GM12878 (cell line): ENCODE measurements around the gene CORO1C. TPM values are rescaled to one million over a fixed set of nuclear protein-coding genes. Genes with fewer than 3 reads are reported as not detected.

Source experiments
- ASH2L ChIP-seq: fragments of 300-600, 200-600 bp; sonication (generic); IDR thresholded peaks from 2 replicates; pipeline ENCODE4 v1.6.1; 2017; ENCODE audit warnings: low read depth, mild to moderate bottlenecking, borderline replicate concordance
- BACH1 ChIP-seq: fragments of 450-650 bp; IDR thresholded peaks from 2 replicates; pipeline ENCODE4 v1.6.1; 2017; ENCODE audit warnings: mild to moderate bottlenecking, borderline replicate concordance
- BHLHE40 ChIP-seq, 2 experiments: fragments of 450-650 bp in 1 of 2; IDR thresholded peaks; 2 replicates each; pipeline ENCODE4 v1.6.1; 2011 to 2017; ENCODE audit warnings: low read depth in 2 of 2, borderline replicate concordance in 1 of 2, improper control_type of control experiment in 1 of 2, low read length in 1 of 2, mild to moderate bottlenecking in 1 of 2
- E2F8 ChIP-seq: fragments of 450-650 bp; IDR thresholded peaks from 2 replicates; pipeline ENCODE4 v1.6.1; 2018; ENCODE audit warnings: mild to moderate bottlenecking, low read depth, moderate library complexity; ENCODE audit not compliant: partially characterized antibody
- HDGF ChIP-seq: fragments of 450-650 bp; IDR thresholded peaks from 2 replicates; pipeline ENCODE4 v1.6.1; 2016; ENCODE audit warnings: antibody characterized with exemption
- IRF4 ChIP-seq: IDR thresholded peaks from 2 replicates; pipeline ENCODE4 v1.6.1; 2011; ENCODE audit warnings: low read depth, low read length
- MAX ChIP-seq: IDR thresholded peaks from 2 replicates; pipeline ENCODE4 v1.6.1; 2012; ENCODE audit warnings: low read depth, low read length, improper control_type of control experiment
- MYC ChIP-seq: IDR thresholded peaks from 2 replicates; pipeline ENCODE4 v1.6.1; 2011; ENCODE audit warnings: mild to moderate bottlenecking, low read length, moderate library complexity, inconsistent platforms; ENCODE audit not compliant: insufficient read depth, insufficient replicate concordance, insufficient read length, severe bottlenecking
- NFYA ChIP-seq: IDR thresholded peaks from 2 replicates; pipeline ENCODE4 v1.6.1; 2011; ENCODE audit warnings: low read depth, mild to moderate bottlenecking, low read length, improper control_type of control experiment, borderline replicate concordance
- NR2C1 ChIP-seq: fragments of 450-650 bp; IDR thresholded peaks from 2 replicates; pipeline ENCODE4 v1.6.1; 2017; ENCODE audit warnings: antibody characterized with exemption, mild to moderate bottlenecking, moderate library complexity
- SKIL ChIP-seq: fragments of 450-650 bp; IDR thresholded peaks from 2 replicates; pipeline ENCODE4 v1.6.1; 2017; ENCODE audit warnings: mild to moderate bottlenecking, low read depth, inconsistent platforms; ENCODE audit not compliant: poor library complexity, severe bottlenecking
- SPI1 ChIP-seq: IDR thresholded peaks from 2 replicates; pipeline ENCODE4 v1.6.1; 2011; ENCODE audit warnings: low read depth, mild to moderate bottlenecking, low read length, moderate library complexity, borderline replicate concordance; ENCODE audit not compliant: insufficient read depth
- SRF ChIP-seq, 2 experiments: IDR thresholded peaks; 2 replicates each; pipeline ENCODE4 v1.6.1; 2011; ENCODE audit warnings: low read depth in 2 of 2, low read length in 2 of 2, mild to moderate bottlenecking in 1 of 2, moderate library complexity in 1 of 2
- TARDBP ChIP-seq: IDR thresholded peaks from 2 replicates; pipeline ENCODE4 v1.6.1; 2016; ENCODE audit warnings: borderline replicate concordance
- WRNIP1 ChIP-seq: IDR thresholded peaks from 2 replicates; pipeline ENCODE4 v1.6.1; 2011; ENCODE audit warnings: low read depth, low read length, improper control_type of control experiment, borderline replicate concordance
- ZBED1 ChIP-seq: IDR thresholded peaks from 2 replicates; pipeline ENCODE4 v1.6.1; 2016; ENCODE audit warnings: borderline replicate concordance
- ZBTB4 ChIP-seq: fragments of 450-650 bp; formaldehyde crosslinking; IDR thresholded peaks from 2 replicates; pipeline ENCODE4 v1.4.0; 2022; ENCODE audit warnings: mild to moderate bottlenecking, moderate library complexity
- ZNF24 ChIP-seq: fragments of 450-650 bp; IDR thresholded peaks from 2 replicates; pipeline ENCODE4 v1.6.1; 2017; ENCODE audit warnings: antibody characterized with exemption, mild to moderate bottlenecking
- ZNF384 ChIP-seq: IDR thresholded peaks from 2 replicates; pipeline ENCODE4 v1.6.1; 2012; ENCODE audit warnings: low read depth, mild to moderate bottlenecking, low read length, improper control_type of control experiment, borderline replicate concordance
- polyA plus RNA-seq, 11 experiments: library from polyadenylated mRNA; depleted of rRNA in 4 of 11; unstranded in 6 of 11; stranded (reverse) in 5 of 11; fragments of >200 nt; fragmentation: Nextera tagmentation in 4 of 11; fragmentation: Illumina TruSeq in 1 of 11; extraction: Ambion mirVana in 4 of 11; extraction: Trizol in 1 of 11; gene quantifications; 1 replicate in 1 of 11; 2 replicates in 10 of 11; pipeline versions ENCODE4 v1.2.1 to v1.2.3, GENCODE V29; 2011 to 2016; ENCODE audit warnings: inconsistent platforms in 2 of 11, missing spikeins in 2 of 11, low read depth in 1 of 11
- total RNA-seq, 4 experiments: library from RNA; depleted of rRNA in 3 of 4; stranded (reverse); fragments of >200 nt in 3 of 4; fragmentation: Illumina TruSeq in 1 of 4; extraction: Trizol in 1 of 4; gene quantifications; 2 replicates each; pipeline versions ENCODE4 v1.2.1 to v1.2.3, GENCODE V29; 2013 to 2021
- TF ChIP-seq, protein P1 (sequence below): IDR thresholded peaks from 2 replicates; pipeline ENCODE4 v1.6.1; 2012; ENCODE audit warnings: low read depth, low read length, improper control_type of control experiment

Gene CORO1C
- total and polyA plus RNA-seq, 10 of the 15 experiments (the other 5 are each of a cell fraction or from before 2014, with no cell fraction given) = 52.7 to 254 (median 171) TPM

- no peak for TF ChIP-seq MAX
- no peak for TF ChIP-seq E2F8
- no peak for TF ChIP-seq SKIL
- no peak for TF ChIP-seq NFYA
- TF ChIP-seq NR2C1 = no peak
- no peak for TF ChIP-seq IRF4
- TF ChIP-seq ZBED1 = no peak
- TF ChIP-seq BHLHE40 (IDR thresholded peaks at IDR 0.05; ENCODE audit: borderline replicate concordance in 1 of 2, low read depth in 2 of 2, low read length in 1 of 2) = no peak
- no peak for TF ChIP-seq BACH1
- TF ChIP-seq SPI1 = no peak
- TF ChIP-seq HDGF = no peak
- no peak for TF ChIP-seq SRF (IDR thresholded peaks at IDR 0.05; ENCODE audit: low read depth in 2 of 2, low read length in 2 of 2)
- TF ChIP-seq, protein P1, sequence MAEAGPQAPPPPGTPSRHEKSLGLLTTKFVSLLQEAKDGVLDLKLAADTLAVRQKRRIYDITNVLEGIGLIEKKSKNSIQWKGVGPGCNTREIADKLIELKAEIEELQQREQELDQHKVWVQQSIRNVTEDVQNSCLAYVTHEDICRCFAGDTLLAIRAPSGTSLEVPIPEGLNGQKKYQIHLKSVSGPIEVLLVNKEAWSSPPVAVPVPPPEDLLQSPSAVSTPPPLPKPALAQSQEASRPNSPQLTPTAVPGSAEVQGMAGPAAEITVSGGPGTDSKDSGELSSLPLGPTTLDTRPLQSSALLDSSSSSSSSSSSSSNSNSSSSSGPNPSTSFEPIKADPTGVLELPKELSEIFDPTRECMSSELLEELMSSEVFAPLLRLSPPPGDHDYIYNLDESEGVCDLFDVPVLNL = no peak
- no peak for TF ChIP-seq TARDBP
- TF ChIP-seq ASH2L = no peak
- no peak for TF ChIP-seq WRNIP1
- TF ChIP-seq MYC = no peak
- no peak for TF ChIP-seq ZBTB4 (CRISPR knock-in tag)
- 0 out of 2 replicates have a peak, but pooled peaks have one; percentile 2 for TF ChIP-seq ZNF384
- TF ChIP-seq ZNF24 = no peak
Measured at GRCh38 chr12:108635997-108636808, 95.1 kb downstream of the CORO1C start (continued).
